ENCODE data around the gene KCNJ12.
"Not testable (repeated sequence)": the region's sequence is repeated elsewhere in the genome, so short reads cannot be mapped to it uniquely, and the experiment has no call there.

Gene KCNJ12

GRCh38 chr17:21409971-21410370 is 33.8 kb downstream of the KCNJ12 start:
- not testable (repeated sequence) for DNase-seq

GRCh38 chr17:21410371-21410770 is 34.2 kb downstream of the KCNJ12 start:
- not testable (repeated sequence) for DNase-seq

DNA sequence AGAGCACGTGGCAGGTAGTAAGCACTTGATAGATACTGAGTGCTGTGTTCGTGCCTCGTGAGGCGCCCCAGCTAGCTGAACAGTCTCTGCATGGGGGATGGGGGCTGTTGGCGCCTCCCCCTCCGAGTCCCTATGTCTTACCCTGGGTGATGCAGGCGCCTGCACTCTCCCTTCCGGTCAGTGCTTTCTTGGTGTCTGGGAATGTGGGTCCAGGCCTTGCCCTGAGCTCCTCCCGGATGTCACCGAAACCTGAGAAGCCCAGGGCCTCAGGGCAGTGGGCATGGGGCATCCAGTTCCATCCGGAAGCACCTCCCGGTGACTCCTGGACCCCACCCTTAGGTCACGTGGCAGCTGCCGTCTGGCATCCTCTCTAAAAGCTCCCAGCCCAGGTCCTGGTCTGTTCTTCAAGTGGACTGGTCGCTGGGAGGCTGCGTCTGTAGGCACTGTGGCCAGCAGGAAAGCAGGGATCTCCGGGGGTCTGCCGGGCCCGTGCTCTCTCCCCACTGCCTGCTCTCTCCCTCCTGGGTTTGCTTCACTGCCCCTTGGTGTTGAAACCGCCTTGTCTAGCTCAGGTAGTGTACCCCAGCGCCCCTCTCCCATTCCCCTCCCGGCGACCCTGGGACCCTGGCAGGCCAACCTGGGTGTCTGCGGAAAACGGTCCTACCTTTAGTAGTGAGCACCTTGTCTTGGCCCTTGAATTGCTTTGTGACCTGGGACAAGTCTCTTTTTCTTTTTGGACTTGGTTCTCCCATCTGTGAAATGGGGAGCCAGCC is 34.9 kb downstream of the KCNJ12 start:
- peak in 1 of 2 experiments; percentile 58 for DNase-seq

DNA sequence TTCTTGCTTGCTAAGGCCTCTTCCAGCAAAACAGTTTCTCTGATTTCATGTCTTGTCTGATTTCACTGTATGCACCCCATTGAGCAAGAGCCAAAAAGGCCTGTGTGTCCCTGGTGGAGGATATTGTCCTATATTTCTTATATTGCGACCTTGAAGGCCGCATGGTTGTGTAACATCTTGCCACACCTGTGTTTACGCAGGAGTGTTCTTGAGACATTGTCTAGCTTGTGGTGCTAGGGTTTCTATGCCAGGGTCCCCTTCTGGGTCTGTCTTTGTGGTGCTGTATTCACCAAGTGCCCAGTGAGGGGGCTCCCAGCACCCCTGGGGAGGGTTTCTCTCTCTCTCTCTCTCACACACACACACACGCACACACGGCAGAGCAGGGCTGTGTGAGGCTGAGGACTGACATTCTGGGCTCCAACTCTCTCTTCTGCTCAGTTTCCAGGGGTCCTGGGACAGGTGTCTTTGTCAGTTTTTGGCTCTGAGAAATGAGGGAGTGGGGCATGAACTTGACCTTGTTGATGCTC is 35.6 kb downstream of the KCNJ12 start:
- DNase-seq = not testable (repeated sequence)

DNA sequence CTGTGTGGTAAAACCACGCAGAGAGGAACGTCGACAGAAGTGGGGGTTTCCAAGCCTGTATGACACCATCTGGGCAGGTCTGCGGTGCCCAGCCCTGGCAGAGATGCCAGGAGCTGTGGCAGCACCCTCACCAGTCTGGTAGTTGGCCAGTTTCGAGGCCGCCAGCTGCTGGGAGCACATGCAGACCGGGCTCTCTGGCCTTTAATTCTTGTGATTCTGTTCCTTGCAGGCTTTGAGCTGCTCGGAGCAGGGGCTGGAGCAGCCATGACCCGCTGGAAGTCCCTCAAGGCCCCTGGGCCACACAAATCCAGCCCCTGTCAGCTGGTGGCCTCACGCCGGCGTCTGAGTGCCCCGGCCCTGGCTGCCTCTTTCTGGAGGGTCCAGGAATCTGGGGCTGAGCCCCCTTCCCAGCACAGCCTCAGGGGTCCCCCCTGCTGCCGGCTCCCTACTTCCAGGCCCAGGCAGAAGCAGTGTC is 36.1 kb downstream of the KCNJ12 start:
- not testable (repeated sequence) for DNase-seq

DNA sequence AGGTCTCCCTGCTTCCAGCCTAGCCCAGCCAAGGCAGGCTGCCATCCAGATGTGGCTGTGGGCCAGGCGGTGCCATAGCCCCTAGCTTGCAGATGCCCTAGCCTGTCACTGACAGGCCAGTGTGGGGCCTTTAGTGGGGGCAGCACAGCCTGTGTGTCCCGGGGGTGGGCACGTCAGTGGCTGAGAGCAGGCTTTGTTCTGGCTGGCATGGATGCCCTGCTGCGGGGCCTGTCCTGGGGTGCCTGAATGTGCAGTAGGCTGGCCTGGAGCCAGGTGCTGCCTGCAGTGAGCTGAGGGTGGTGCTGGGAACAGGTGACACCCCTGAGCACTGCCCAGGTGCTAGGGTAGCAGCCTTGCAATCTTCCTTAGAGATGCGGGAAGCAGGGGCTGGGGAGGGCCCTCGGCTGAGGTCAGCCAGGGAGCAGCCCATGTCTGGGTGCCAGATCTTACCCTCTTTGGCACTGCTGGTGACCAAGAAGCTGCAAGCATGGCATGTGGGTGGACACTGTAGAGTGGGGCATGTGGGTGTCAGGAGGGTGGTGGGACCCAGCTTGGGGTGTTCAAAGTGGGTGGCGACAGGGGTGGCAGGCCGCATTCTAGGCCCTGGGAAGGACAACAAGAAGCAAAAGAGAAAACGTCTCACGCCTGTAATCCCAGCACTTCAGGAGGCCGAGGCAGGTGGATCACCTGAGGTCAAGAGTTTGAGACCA is 37.6 kb downstream of the KCNJ12 start:
- not testable (repeated sequence) for DNase-seq

GRCh38 chr17:21414616-21415015 is 38.5 kb downstream of the KCNJ12 start:
- not testable (repeated sequence) for DNase-seq

DNA sequence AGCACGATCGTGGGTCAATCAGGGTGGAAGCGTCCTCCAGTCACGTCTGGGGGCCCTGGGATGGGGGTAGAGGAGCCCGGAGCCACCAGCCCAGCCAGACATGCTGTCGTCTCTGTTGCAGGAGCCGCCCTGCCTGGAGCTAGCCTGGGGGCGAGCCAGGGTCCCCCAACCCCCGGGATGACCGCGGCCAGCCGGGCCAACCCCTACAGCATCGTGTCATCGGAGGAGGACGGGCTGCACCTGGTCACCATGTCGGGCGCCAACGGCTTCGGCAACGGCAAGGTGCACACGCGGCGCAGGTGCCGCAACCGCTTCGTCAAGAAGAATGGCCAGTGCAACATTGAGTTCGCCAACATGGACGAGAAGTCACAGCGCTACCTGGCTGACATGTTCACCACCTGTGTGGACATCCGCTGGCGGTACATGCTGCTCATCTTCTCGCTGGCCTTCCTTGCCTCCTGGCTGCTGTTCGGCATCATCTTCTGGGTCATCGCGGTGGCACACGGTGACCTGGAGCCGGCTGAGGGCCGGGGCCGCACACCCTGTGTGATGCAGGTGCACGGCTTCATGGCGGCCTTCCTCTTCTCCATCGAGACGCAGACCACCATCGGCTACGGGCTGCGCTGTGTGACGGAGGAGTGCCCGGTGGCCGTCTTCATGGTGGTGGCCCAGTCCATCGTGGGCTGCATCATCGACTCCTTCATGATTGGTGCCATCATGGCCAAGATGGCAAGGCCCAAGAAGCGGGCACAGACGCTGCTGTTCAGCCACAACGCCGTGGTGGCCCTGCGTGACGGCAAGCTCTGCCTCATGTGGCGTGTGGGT is 39.2 kb downstream of the KCNJ12 start:
- DNase-seq = not testable (repeated sequence)

DNA sequence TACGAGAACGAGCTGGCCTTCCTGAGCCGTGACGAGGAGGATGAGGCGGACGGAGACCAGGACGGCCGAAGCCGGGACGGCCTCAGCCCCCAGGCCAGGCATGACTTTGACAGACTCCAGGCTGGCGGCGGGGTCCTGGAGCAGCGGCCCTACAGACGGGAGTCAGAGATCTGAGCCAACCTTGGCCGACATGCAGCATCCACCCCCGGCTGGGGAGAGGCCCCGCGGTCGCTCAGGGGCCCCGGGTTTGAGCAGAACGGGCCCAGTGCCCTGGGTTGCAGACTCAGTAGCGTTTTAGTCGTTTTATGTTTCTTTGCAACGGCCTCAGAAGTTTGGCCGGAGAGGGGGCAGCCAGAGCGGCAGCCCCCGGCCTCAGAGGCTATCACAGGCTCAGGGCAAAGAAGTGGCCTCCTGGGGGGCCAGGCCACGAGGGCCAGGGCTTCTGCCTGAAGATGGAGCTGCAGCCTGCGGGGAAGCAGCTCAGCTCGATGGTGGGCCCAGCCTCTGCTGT is 40.4 kb downstream of the KCNJ12 start:
- DNase-seq = not testable (repeated sequence)

DNA sequence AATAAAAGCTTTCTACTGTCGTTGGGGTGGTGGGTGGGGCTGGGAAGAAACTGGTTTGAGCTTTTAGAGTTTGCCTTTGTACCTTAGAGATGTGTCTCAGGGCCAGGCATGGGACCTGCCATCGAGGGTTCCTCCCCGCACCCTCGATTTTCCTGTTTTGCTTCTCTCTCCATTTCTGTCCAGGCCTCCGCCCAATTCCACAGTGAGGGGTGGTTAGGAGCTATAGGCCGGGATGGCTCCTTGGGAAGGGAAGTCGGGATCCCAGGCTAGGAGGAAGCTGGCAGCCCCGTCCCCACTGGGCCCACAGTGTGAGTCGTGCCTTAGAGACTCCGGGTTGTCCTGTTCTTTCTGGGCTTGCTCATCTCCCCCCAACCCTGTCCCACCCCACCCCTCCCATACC is 41.2 kb downstream of the KCNJ12 start:
- DNase-seq = not testable (repeated sequence)

DNA sequence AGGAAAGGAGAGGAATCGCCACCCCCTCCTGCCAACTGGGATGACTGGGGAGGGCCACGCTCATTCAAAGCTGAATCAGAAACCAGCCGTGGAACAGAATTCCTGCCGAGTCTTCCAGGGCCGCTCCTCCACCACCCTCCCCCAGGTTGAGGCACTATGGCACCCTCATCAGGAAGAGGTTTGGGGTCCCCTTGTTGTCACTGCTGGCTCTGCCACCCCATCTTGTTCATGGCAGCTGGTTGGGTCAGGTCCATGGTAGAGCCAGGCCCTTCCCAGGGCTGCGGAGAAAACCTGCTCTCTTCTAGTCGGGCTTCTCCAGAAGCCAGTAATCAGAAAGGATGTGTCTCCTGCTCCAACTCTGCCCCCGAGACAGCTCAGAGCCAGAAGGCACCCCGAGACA is 41.8 kb downstream of the KCNJ12 start:
- DNase-seq = no peak

GRCh38 chr17:21418446-21419298 is 42.5 kb downstream of the KCNJ12 start:
- DNase-seq = no peak

GRCh38 chr17:21419299-21420239 is 43.4 kb downstream of the KCNJ12 start:
- DNase-seq = no peak

- not testable (repeated sequence) for DNase-seq
Measured at GRCh38 chr17:21420503-21421090, 44.4 kb downstream of the KCNJ12 start.

DNA sequence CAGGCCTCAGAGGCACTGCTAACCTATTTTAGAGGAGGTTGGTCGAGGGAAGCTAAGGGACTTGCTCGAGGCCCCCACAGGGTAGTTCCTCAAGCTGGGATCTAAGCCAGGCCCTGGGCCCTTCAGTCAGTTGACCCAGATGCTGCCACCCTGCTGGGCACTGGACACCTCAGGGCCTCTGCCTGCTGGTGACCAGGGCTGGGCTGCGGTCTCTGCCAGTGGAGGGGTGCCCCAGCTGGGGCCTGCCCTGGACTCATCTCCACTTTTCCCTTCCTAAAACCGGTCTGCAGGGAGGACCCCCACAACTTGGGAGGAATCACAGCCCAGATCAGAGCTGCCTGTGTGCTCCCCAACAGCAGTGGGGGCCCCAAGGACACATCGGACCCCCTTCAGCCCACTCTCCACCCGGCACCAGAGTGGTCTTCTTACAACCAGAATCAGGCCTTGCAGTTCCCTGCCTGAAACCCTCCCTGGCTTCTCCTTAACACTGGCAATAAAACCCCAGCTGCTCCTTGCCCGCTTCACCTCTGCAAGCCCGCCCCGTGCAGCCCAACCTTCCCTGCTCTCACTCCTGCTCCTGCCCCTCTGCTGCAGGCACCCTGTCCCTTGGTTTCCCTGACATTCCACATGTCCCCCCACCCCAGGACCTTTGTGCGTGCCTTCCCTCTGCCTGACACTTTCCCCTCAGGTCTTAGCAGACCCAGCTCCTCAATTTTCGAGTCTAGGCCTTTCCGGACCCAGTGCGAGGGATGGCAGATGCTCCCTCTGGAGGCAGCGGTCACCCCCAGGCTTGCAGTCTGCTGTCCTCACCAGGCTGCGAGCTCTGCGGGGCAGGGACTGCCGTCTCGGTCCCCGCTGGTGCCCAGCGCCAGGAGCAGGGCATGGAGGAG is 45.5 kb downstream of the KCNJ12 start:
- peak in 1 of 2 experiments; percentile 25 for DNase-seq

GRCh38 chr17:21422311-21423189 is 46.4 kb downstream of the KCNJ12 start:
- DNase-seq = peak in 1 of 2 experiments; percentile 69

GRCh38 chr17:21423190-21423493 is 47.0 kb downstream of the KCNJ12 start:
- not testable (repeated sequence) for DNase-seq

DNA sequence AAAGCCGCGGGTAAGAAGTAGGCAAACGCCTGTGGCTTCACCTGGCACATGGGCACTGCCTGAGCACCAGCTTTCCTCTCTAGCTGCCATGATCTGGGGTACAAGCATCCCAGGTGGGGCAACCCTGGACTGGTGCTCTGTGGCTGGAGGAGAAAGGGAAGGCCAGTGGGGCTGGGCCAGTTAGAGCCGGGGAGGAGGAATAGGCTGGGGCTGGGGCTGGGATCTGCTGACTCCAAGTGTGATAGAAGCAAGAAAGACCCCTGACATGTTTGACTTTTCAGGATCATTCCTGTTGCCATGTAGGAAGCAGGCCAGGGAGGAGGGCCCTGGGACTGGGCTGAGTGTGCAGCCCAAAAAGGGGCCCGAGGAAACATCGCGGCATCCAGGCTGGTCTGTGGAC is 48.5 kb downstream of the KCNJ12 start:
- DNase-seq = not testable (repeated sequence)
